Activated T-cell treated with anti-CD3 and anti-CD28 coated beads for 48 hours (primary cell): ENCODE data around the gene DYNLT3.

ENCODE experiments used
- DNase-seq: peaks from one replicate; pipeline ENCODE4 v3.0.0-alpha.2; 2020; ENCODE audit warnings: low read depth

The DYNLT3 gene

GRCh38 chrX:37846934-37847732, at the start of gene DYNLT3:
DYNLT3 (minus strand) TSS chrX:37847571; CDS start chrX:37847510, 61 bp downstream.
- DNase-seq = peak; percentile 72

GRCh38 chrX:37896511-37896890, 49.1 kb upstream of the DYNLT3 start:
- no peak for DNase-seq

GRCh38 chrX:37895795-37896510, 48.6 kb upstream of the DYNLT3 start:
- DNase-seq = no peak

GRCh38 chrX:37894725-37895124, 47.4 kb upstream of the DYNLT3 start:
- DNase-seq = no peak

- DNase-seq = no peak
Observed at GRCh38 chrX:37888010-37888409, 40.6 kb upstream of the DYNLT3 start.

GRCh38 chrX:37887347-37887746, 40.0 kb upstream of the DYNLT3 start:
- no peak for DNase-seq

- DNase-seq = no peak
Observed at GRCh38 chrX:37883196-37883595, 35.8 kb upstream of the DYNLT3 start.

GRCh38 chrX:37879692-37880091, 32.3 kb upstream of the DYNLT3 start:
- DNase-seq = no peak

- DNase-seq = no peak
Observed at GRCh38 chrX:37876716-37877115, 29.3 kb upstream of the DYNLT3 start.

GRCh38 chrX:37875675-37876074, 28.3 kb upstream of the DYNLT3 start:
- DNase-seq = no peak

GRCh38 chrX:37873220-37873619, 25.8 kb upstream of the DYNLT3 start:
- DNase-seq = no peak

- DNase-seq = no peak
Observed at GRCh38 chrX:37872303-37872655, 24.9 kb upstream of the DYNLT3 start.

GRCh38 chrX:37871626-37872302, 24.4 kb upstream of the DYNLT3 start:
- DNase-seq = peak; percentile 3

GRCh38 chrX:37867536-37868153, 20.3 kb upstream of the DYNLT3 start:
- no peak for DNase-seq

GRCh38 chrX:37863728-37864127, 16.4 kb upstream of the DYNLT3 start:
- DNase-seq = no peak

GRCh38 chrX:37862851-37863250, 15.5 kb upstream of the DYNLT3 start:
- DNase-seq = no peak

- no peak for DNase-seq
Observed at GRCh38 chrX:37860721-37861120, 13.3 kb upstream of the DYNLT3 start.

- DNase-seq = no peak
Observed at GRCh38 chrX:37854748-37855147, 7.4 kb upstream of the DYNLT3 start.

- no peak for DNase-seq
Observed at GRCh38 chrX:37854148-37854547, 6.8 kb upstream of the DYNLT3 start.

GRCh38 chrX:37847733-37848197, 394 bp upstream of the DYNLT3 start:
- no peak for DNase-seq

- DNase-seq = no peak
Observed at GRCh38 chrX:37846558-37846933, 825 bp downstream of the DYNLT3 start.

- DNase-seq = no peak
Observed at GRCh38 chrX:37846141-37846540, 1.2 kb downstream of the DYNLT3 start.

- no peak for DNase-seq
Observed at GRCh38 chrX:37844622-37845021, 2.7 kb downstream of the DYNLT3 start.
